Stimulated activated naive CD8-positive, alpha-beta T cell treated with anti-CD3 and anti-CD28 coated beads, Interleukin-15, amount 100 ng/mL, for 72 hours (primary cell): Measurements from ENCODE around the gene DES.
"Not testable (repeated sequence)": the region's sequence is repeated elsewhere in the genome, so short reads cannot be mapped to it uniquely, and the experiment has no call there.

Source experiments
- ATAC-seq: fragments of 150-1000 bp; cut with Tn5 transposase; 2 replicates; pipeline ENCODE4 v1.10.0; 2021; ENCODE audit warnings: mild to moderate bottlenecking, moderate library complexity
- DNase-seq, 2 donors: peaks; one replicate each; pipeline ENCODE4 v3.0.0; 2021 to 2022
- H3K27ac Mint-ChIP-seq, 2 donors: one replicate each; pipeline ENCODE4 v1.8.0; 2022; ENCODE audit warnings: mild to moderate bottlenecking in 2 of 2, mixed read lengths in 2 of 2, moderate library complexity in 2 of 2
- H3K27me3 Mint-ChIP-seq: one replicate; pipeline ENCODE4 v1.8.0; 2022; ENCODE audit warnings: mixed read lengths
- H3K4me1 Mint-ChIP-seq: one replicate; pipeline ENCODE4 v1.8.0; 2022; ENCODE audit warnings: mild to moderate bottlenecking, mixed read lengths
- H3K4me3 Mint-ChIP-seq, 2 donors: one replicate each; pipeline ENCODE4 v1.8.0; 2022; ENCODE audit warnings: mild to moderate bottlenecking in 2 of 2, mixed read lengths in 2 of 2, moderate library complexity in 1 of 2
- H3K9me3 Mint-ChIP-seq, 2 donors: one replicate each; pipeline ENCODE4 v1.8.0; 2022; ENCODE audit warnings: mixed read lengths in 2 of 2

Gene DES

DNA sequence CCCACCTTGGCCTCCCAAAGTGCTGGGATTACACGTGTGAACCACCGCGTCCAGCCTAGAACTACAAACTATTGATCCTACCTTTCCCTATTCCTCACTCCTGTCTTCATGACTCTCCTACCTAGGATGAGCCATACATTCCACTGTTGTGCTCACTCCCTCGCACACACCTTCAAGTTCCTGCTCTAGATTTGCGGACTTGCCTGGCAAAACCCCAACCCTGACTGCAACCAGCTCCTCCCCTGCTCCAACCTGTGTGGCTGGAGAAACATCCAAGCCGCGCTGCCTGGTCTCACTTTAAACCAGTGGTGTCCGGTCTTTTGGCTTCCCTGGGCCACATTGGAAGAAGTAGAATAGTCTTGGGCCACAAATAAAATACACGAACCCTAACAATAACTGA lies 25.4 kb upstream of the DES start:
- DNase-seq (no peak), ATAC-seq (no peak)
- Mint-ChIP-seq H3K4me3 (no peak overlapping the region), H3K9me3 (no peaks in the 10 kb centered on the region), H3K27me3 (no peaks in the 10 kb centered on the region), H3K27ac (no peak overlapping the region), H3K4me1 (peaks cover 12% of the 10 kb centered on the region)

DNA sequence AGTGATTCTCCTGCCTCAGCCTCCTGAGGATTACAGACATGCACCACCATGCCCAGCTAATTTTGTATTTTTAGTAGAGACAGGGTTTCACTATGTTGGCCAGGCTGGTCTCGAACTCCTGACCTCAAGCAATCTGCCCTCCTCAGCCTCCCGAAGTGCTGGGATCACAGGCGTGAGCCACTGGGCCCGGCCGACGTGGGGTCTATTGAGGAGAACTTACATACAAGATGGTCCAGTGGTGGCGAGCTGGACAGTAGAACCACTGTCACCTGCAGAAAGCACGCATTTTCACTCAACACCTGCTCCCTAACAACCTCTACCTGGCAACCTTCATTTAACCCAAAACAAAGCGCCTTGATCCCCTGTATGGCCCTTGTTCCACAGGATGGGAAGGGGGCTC lies 23.1 kb upstream of the DES start:
- not testable (repeated sequence) for H3K27me3 Mint-ChIP-seq, ATAC-seq, H3K4me1 Mint-ChIP-seq, H3K9me3 Mint-ChIP-seq, DNase-seq, H3K4me3 Mint-ChIP-seq, H3K27ac Mint-ChIP-seq

DNA sequence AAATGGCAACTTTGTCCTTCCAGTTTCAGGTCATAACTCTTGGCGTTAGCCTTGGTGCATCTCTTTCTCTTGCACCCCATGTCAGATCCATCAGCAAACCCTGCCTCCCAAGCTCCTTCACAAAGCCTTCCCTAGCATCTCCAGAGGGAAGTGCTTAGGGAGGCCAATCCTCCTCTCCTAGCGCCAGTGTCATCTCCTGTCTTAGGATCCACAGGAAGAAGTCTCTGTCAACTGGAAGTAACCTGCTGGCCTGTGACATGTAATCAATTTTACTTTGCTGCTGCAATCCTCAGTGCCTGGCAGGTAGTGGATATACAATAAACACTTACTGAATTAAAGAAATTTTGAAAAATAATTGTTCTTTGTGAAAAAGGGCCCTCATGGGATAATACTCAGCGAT lies 22.6 kb upstream of the DES start:
- DNase-seq (no peak), ATAC-seq (no peak)
- no peaks in the 10 kb centered on the region for H3K9me3 Mint-ChIP-seq
- H3K4me1 Mint-ChIP-seq, result peaks cover 8% of the 10 kb centered on the region
- H3K27me3 Mint-ChIP-seq, result no peaks in the 10 kb centered on the region
- H3K27ac Mint-ChIP-seq, result no peak overlapping the region
- no peak overlapping the region for H3K4me3 Mint-ChIP-seq

DNA sequence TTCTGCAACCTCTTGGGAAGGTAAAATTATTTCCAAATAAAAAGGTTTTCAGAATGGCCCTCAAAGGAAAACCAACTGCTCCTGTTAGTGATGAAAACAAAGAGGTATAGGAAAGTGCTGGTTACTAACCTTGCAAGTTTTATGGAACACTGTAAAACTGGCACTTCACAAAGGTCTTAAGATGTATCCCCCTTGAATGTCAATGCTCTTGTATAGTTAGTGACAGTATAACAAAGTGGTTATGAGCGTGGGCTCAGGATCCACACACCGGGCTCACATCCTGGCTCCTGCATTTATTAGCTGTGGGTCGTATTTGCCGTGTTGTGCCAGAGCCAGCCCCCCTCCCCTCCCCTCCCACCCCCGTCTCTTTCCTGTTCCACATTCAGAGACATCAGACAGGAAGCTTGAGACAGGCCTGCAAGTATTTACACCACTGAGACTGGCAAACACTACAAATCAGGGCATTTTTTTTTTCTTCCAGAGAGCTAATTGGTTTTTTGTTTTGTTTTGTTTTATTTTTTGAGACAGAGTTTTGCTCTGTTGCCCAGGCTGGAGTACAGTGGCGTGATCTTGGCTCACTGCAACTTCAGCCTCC lies 21.2 kb upstream of the DES start:
- Mint-ChIP-seq H3K9me3 (no peaks in the 10 kb centered on the region), H3K27ac (peak overlapping the region in 1 of 2 donors; percentile 58), H3K4me1 (peaks cover 8% of the 10 kb centered on the region), H3K4me3 (no peak overlapping the region), H3K27me3 (no peaks in the 10 kb centered on the region)
- DNase-seq (no peak), ATAC-seq (no peak)

DNA sequence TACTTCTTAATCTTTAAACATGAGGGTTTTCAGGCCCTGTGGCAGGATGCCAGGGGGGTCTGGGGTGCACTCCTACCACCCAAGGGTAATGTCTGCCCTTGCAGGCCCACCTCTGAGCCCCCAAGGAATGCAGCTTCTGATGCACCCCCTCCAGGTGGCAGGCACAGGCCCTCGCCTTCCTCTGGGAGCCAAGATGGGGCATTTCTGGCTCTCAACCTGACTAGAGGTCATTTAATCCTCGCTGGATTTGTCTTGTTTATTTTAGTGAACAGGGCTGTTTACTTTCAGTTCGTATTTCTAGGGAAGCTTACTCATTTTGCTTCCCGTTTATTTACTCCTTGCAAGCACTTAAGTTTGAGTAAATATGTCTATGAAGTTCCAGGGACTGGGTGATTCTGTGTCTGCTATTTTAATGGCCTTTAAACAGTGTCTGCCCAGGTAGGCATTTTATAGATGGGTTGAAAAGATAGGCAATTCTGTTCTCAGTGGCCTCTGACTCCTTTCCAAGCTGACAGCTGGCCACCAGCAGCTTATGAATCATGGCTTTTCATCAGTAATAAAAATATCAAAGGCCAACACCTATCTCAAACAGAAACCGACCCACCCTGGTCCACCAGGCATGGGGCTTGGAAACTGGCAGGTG lies 19.3 kb upstream of the DES start:
- Mint-ChIP-seq H3K27me3 (peaks cover 5% of the 10 kb centered on the region), H3K4me3 (no peak overlapping the region), H3K9me3 (no peaks in the 10 kb centered on the region), H3K27ac (no peak overlapping the region), H3K4me1 (peaks cover 8% of the 10 kb centered on the region)
- no peak for DNase-seq
- no peak for ATAC-seq

DNA sequence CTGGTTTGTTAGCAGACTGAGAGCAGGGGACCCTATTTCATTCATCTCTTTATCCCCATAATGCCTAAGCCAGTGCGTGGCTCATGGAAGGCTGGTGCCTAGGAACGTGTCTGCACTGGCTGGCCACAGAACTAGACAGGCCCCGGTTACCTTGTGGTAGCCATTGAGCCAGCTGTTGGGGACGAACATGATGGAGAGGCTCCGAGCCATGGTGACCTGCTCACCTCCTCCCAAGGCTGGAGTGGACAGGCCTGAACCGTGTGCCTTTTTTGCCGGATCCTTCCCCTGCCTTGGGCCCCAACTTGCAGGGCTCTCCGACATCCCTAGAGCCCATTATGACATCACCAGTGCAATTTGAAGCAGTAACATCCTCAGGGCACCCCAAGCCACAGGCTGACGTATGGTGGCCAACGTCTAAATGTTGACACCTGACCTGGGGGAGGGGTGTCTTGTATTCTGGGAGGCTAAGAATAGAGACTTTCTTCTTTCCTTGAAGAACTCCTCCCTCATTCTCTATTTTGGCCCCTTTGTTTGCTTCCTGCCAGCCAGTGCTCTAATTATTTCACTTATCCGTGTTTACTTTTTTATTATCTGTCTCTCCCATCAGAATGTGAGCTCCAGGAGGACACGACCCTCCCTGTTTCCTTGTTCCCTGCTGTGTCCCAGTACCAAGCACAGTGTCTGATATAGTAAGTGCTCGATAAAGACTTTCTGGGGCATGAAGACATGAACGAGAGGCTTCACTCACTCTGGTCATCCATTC lies 18.3 kb upstream of the DES start:
- no peaks in the 10 kb centered on the region for H3K9me3 Mint-ChIP-seq
- ATAC-seq (no peak), DNase-seq (no peak)
- no peak overlapping the region for H3K4me3 Mint-ChIP-seq
- no peak overlapping the region for H3K27ac Mint-ChIP-seq
- H3K4me1 Mint-ChIP-seq, result peaks cover 8% of the 10 kb centered on the region
- H3K27me3 Mint-ChIP-seq, result peaks cover 15% of the 10 kb centered on the region

DNA sequence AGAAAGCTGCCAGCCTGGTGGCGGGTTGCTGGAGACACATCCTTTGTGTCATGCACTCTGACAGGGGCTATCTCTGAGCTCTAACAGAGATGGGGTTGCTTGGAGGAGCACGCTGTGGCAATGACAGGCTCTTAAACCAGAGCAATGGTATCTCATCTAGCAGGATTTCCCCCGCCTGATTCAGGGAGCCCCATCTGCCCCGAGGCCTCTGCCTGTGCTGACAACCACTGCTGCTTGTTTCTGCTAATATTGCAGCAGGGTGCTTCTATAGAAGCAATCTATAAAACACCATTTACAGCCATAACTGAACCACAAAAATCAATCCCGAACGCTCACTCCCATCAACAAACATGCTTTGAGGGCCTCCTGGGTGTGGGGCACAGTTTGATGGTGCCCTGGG lies 17.6 kb upstream of the DES start:
- Mint-ChIP-seq H3K27ac (no peak overlapping the region), H3K4me1 (peaks cover 8% of the 10 kb centered on the region), H3K9me3 (no peaks in the 10 kb centered on the region), H3K4me3 (no peak overlapping the region), H3K27me3 (peaks cover 21% of the 10 kb centered on the region)
- ATAC-seq, result no peak
- DNase-seq, result no peak

DNA sequence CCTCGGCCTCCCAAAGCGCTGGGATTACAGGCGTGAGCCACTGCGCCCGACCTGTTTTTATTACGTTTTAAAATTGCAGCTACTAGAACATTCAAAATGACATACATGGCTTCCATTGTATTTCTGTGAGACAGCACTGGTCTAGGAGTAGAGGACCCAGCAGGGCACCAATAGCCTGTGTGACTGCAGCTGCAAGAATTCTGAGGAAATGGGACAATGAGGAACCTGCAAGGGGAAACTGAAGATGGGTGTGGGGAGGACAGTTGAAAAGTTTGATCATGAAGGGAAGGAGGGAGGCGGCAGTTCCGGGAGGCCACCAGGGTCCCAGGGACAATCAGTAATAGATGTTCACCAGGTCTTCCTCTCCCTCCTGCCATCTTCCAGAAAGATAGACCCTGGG lies 16.6 kb upstream of the DES start:
- DNase-seq (no peak), ATAC-seq (no peak)
- peaks cover 21% of the 10 kb centered on the region for H3K27me3 Mint-ChIP-seq
- H3K27ac Mint-ChIP-seq, result no peak overlapping the region
- peaks cover 8% of the 10 kb centered on the region for H3K4me1 Mint-ChIP-seq
- no peak overlapping the region for H3K4me3 Mint-ChIP-seq
- no peaks in the 10 kb centered on the region for H3K9me3 Mint-ChIP-seq

DNA sequence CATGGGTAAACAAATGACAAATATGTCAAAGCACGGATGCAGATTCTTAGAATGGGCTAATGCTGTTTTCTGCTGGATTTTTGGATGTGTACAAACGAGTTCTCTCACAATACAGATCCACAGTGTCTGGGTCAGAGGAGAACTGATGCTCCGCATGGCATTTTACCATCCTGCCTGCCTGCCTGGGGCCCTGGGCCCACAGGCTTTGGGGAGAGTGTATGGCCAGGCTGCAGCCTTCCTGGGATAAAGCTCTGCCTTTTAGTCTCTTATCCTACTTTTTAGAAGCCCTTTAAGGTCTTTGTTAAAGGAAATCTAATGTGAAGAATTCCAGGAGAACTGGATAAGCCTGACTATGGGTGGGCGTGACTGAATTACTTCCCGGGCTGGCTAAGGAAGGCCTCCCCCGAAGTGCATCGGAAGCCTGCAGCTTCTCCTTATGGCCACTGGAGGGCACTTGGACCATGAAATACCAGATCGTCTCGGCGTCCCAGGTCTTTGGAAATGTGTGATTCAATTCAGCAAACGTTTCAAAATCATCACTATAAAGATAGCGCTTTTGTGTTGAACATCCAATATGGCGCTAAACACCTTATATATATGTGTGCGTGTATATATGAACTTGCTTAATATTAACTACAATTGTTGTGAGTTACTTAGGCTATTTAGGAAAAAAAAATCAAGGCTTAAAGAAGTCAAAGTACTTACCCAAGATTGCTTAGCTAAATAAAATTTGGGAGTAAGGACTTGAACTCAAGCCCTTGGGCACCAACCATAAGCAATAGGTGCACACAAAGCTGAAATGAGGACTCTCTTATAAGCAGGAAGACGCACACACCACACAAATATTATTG lies 15.3 kb upstream of the DES start:
- H3K9me3 Mint-ChIP-seq, result no peaks in the 10 kb centered on the region
- H3K27ac Mint-ChIP-seq, result no peak overlapping the region
- ATAC-seq (peak; percentile 80), DNase-seq (peak; percentile 43 to 59)
- no peak overlapping the region for H3K4me3 Mint-ChIP-seq
- peaks cover 21% of the 10 kb centered on the region for H3K27me3 Mint-ChIP-seq
- no peaks in the 10 kb centered on the region for H3K4me1 Mint-ChIP-seq

DNA sequence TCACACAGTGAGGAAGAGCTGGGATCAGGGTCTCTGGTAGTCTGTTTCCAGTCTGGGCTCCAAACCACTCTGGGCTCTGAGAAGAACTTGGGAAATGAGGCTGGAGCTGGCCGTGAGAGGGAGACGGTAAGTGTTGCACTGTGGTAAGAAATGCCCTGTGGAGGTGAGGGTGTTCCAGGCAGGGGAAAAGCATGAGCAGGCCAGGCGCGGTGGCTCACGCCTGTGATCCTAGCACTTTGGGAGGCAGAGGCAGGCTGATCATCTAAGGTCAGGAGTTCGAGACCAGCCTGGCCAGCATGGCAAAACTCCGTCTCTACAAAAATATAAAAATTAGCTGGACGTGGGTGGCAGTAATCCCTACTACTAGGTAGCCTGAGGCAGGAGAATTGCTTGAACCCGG lies 14.3 kb upstream of the DES start:
- DNase-seq (no peak), ATAC-seq (no peak)
- no peaks in the 10 kb centered on the region for H3K9me3 Mint-ChIP-seq
- no peaks in the 10 kb centered on the region for H3K4me1 Mint-ChIP-seq
- no peak overlapping the region for H3K4me3 Mint-ChIP-seq
- peaks cover 21% of the 10 kb centered on the region for H3K27me3 Mint-ChIP-seq
- no peak overlapping the region for H3K27ac Mint-ChIP-seq

DNA sequence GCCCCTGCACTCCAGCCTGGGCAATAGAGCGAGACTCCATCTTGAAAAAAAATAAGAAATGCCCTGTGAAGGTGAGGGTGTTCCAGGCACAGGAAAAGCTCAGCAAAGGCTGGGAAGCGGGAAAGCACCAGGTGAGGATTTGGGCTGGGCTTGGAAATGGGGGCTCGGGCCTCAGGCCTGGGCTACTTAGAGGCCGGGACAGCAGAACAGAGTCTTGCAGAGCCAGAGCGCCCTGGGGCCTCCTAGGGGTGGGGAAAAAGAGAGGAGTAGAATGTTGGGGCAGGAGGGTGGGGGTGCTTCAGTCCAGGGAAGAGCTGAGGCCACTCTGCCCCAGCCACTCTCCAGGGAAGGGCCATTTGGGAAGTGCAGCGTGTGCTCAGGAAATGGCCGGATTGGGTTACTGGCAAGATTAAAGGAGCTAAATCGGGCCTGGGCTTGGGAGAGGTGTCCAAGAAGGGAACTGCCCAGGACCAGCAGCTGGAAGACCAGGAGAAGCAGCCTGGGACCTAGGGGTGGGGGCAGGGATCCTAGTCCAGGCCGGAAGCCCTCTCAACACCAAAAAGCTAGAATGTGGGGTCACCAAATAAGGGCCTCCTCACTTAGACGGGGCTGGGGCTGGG lies 13.8 kb upstream of the DES start:
- ATAC-seq (no peak), DNase-seq (no peak)
- Mint-ChIP-seq H3K27me3 (peaks cover 23% of the 10 kb centered on the region), H3K9me3 (no peaks in the 10 kb centered on the region), H3K4me1 (no peaks in the 10 kb centered on the region), H3K4me3 (no peak overlapping the region), H3K27ac (no peak overlapping the region)

DNA sequence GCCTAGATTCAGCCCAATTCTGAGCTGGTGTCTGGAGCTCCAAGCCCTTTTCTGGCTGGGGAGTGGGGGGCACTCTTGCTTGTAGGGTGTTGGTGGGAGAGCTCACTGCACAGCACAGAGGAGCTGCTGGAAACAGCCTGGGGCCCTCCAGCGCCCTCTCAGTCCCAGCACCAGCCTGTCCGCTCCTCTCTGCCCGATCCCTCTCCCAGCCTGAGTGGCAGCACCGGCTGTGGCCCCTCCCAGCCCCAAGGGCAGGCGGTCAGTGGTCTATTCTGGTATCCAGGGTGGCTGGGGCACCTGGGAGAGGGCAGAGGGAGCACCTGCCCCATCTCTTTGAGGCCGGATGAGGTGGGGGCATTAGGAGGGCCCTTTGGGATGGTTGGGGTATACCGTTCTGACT lies 13.2 kb upstream of the DES start:
- no peaks in the 10 kb centered on the region for H3K4me1 Mint-ChIP-seq
- no peak for DNase-seq
- no peak for ATAC-seq
- no peaks in the 10 kb centered on the region for H3K9me3 Mint-ChIP-seq
- peak overlapping the region in 1 of 2 donors; percentile 68 for H3K27ac Mint-ChIP-seq
- no peak overlapping the region for H3K4me3 Mint-ChIP-seq
- peaks cover 29% of the 10 kb centered on the region for H3K27me3 Mint-ChIP-seq

DNA sequence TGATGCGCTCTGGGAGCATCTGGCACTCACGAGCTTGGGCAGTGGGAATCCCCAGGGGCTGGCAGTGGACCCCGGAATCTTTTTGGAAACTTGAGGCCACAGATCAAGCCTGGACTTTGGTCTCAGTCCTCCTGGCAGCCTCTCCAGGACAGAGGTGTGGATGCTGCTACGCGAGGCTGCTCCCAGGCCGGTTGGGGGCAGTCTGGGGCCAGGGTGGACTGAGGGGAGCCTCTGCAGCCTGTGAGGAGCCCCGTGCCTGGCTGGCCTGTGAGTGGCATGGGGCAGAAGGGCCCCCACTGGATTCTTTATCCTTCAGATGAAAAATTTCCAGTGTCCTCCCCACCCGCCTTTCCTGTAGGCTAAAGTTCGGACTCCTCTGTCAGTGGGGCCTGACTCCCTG lies 12.7 kb upstream of the DES start:
- Mint-ChIP-seq H3K4me3 (no peak overlapping the region), H3K9me3 (no peaks in the 10 kb centered on the region), H3K4me1 (no peaks in the 10 kb centered on the region), H3K27ac (peak overlapping the region in 1 of 2 donors; percentile 68), H3K27me3 (peaks cover 29% of the 10 kb centered on the region)
- ATAC-seq, result no peak
- DNase-seq, result no peak

DNA sequence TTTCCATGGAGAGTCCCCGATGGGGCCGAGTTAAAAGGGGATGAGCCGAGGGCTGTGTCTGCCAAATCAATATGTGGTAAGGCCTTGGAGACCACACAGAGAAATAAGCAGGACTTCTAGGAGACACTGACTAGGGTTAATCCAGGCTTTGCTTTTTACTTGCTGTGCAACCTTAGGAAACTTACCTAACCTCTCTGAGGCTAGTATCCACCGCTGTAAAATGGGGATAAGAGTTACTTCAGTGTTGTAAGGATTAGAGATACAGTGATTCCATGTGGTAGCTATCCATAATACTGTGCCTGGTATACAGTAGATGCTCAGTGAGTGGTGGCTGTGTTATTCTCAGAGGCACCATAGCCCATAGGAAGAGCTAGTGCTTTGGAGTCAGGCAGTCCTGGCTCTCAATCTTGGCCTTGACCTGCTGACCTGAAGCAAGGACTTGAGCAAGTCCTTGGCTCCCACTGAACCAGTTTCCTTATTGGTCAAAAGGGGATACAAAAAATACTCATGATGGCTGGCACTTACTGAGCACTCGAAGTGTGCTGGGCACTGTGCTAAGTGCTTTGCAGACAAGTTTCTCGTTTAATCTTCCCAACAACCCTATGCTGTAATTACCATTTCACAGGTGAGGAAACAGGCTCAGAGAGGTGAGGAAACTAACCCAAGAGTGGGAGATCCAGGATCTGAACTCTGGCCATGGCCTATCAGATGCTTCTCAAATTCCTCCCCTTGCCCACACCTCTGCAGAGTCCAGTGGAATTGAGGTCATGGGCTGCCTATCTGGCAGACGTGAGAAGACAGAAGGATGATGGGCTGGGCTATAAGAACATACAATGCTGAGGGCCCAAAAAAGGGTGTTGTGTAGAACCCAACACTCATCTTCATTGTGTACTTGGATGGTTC lies 12.0 kb upstream of the DES start:
- H3K9me3 Mint-ChIP-seq, result no peaks in the 10 kb centered on the region
- no peak overlapping the region for H3K27ac Mint-ChIP-seq
- peaks cover 29% of the 10 kb centered on the region for H3K27me3 Mint-ChIP-seq
- no peaks in the 10 kb centered on the region for H3K4me1 Mint-ChIP-seq
- H3K4me3 Mint-ChIP-seq, result no peak overlapping the region
- ATAC-seq (no peak), DNase-seq (no peak)

DNA sequence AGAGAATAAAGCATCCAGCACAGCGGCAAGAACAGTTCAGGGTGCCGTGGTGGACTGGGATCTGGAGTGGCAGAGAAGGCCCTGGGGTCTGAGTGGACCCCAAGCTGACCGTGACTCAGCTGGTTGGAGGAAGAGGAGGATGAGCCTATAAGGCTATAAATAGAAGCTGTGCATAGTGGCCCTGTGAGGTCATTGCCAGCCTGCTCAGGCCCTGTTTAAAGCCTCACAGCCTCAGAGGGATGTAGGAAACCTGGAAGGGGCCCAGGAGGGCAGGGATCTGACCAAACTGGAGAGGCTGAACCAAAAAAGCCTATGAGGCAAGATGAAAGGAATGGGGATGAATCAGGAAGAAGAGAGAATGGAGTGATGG lies 11.3 kb upstream of the DES start:
- Mint-ChIP-seq H3K27me3 (peaks cover 29% of the 10 kb centered on the region), H3K4me1 (no peaks in the 10 kb centered on the region), H3K9me3 (no peaks in the 10 kb centered on the region), H3K4me3 (no peak overlapping the region), H3K27ac (peak overlapping the region in 1 of 2 donors; percentile 66)
- DNase-seq (no peak), ATAC-seq (no peak)
